Fibroblast of lung (primary cell): ENCODE data around the gene XYLT1. TPM values are rescaled to one million over a fixed set of nuclear protein-coding genes. Genes with fewer than 3 reads are reported as not detected.

ENCODE experiments used
- DNase-seq, 2 donors: peaks; one replicate each; pipeline versions ENCODE4 v3.0.0 to v3.0.0-alpha.2; 2010; ENCODE audit warnings: low read depth in 2 of 2
- H2AFZ ChIP-seq: 2 replicates; pipeline ENCODE4 v1.5.1; 2012; ENCODE audit warnings: low read length, control low read depth, inconsistent platforms
- H3K27ac ChIP-seq: 2 replicates; pipeline ENCODE4 v1.5.1; 2011; ENCODE audit warnings: low read length, control low read depth; ENCODE audit not compliant: insufficient read depth
- H3K27me3 ChIP-seq: 2 replicates; pipeline ENCODE4 v1.5.1; 2011; ENCODE audit warnings: mild to moderate bottlenecking, low read length; ENCODE audit not compliant: control insufficient read depth, insufficient read depth
- H3K36me3 ChIP-seq: 2 replicates; pipeline ENCODE4 v1.5.1; 2011; ENCODE audit warnings: low read length; ENCODE audit not compliant: control insufficient read depth, insufficient read depth
- H3K4me1 ChIP-seq: 2 replicates; pipeline ENCODE4 v1.5.1; 2011; ENCODE audit warnings: low read length; ENCODE audit not compliant: control insufficient read depth, insufficient read depth; ENCODE audit errors: extremely low read depth
- H3K4me2 ChIP-seq: 2 replicates; pipeline ENCODE4 v1.5.1; 2011; ENCODE audit warnings: low read length, control low read depth; ENCODE audit not compliant: insufficient read depth; ENCODE audit errors: extremely low read depth
- H3K4me3 ChIP-seq, 4 experiments: fragments of 200-600 bp in 1 of 4; sonication (generic) in 1 of 4; replicated peaks in 1 of 4; 2 replicates each; pipeline ENCODE4 v1.5.1; 2011 to 2016; ENCODE audit warnings: low read length in 4 of 4, low read depth in 3 of 4, mild to moderate bottlenecking in 3 of 4, control low read depth in 2 of 4, inconsistent platforms in 1 of 4, mixed read lengths in 1 of 4; ENCODE audit not compliant: insufficient read depth in 1 of 4; ENCODE audit errors: control extremely low read depth in 1 of 4
- H3K79me2 ChIP-seq: 2 replicates; pipeline ENCODE4 v1.5.1; 2012; ENCODE audit warnings: mild to moderate bottlenecking, low read length, inconsistent platforms; ENCODE audit not compliant: control insufficient read depth, insufficient read depth
- H3K9ac ChIP-seq: 2 replicates; pipeline ENCODE4 v1.5.1; 2011; ENCODE audit warnings: mild to moderate bottlenecking, low read length, control low read depth; ENCODE audit not compliant: insufficient read depth
- H3K9me3 ChIP-seq: 2 replicates; pipeline ENCODE4 v1.5.1; 2012; ENCODE audit warnings: low read depth, low read length; ENCODE audit not compliant: control insufficient read depth, insufficient read depth
- H4K20me1 ChIP-seq: 2 replicates; pipeline ENCODE4 v1.5.1; 2011; ENCODE audit warnings: low read length; ENCODE audit not compliant: control insufficient read depth, insufficient read depth; ENCODE audit errors: extremely low read depth
- EZH2 ChIP-seq: IDR thresholded peaks from 2 replicates; pipeline ENCODE4 v1.5.1; 2012; ENCODE audit warnings: low read length, control low read depth, mild to moderate bottlenecking; ENCODE audit errors: missing control alignments
- polyA plus RNA-seq, 2 donors: library from polyadenylated mRNA; depleted of rRNA in 1 of 2; stranded (reverse) in 1 of 2; unstranded in 1 of 2; fragments of >200 nt; gene quantifications; 2 replicates each; pipeline ENCODE4 v1.2.1, GENCODE V29; 2011 to 2012; ENCODE audit warnings: missing spikeins in 1 of 2
- total RNA-seq: library from RNA; depleted of rRNA; stranded (reverse); fragments of >200 nt; gene quantifications from 2 replicates; pipeline ENCODE4 v1.2.1, GENCODE V29; 2014
- TF ChIP-seq, protein P1 (sequence below), 2 donors: IDR thresholded peaks in 1 of 2; conservative IDR thresholded peaks in 1 of 2; 1 replicate in 1 of 2; 2 replicates in 1 of 2; pipeline ENCODE4 v1.5.1; 2011 to 2012; ENCODE audit warnings: low read length in 2 of 2, control low read depth in 1 of 2, inconsistent platforms in 1 of 2, low read depth in 1 of 2, mild to moderate bottlenecking in 1 of 2

Gene XYLT1
- total and polyA plus RNA-seq, 2 donors (not counting 1 experiment from before 2014, with no cell fraction given) = 9.3 to 21.8 TPM

- Histone ChIP-seq H3K4me3 (no peak overlapping the region), H3K9ac (no peak overlapping the region), H3K36me3 (no peaks in the 10 kb centered on the region), H3K79me2 (no peaks in the 10 kb centered on the region), H3K4me2 (no peak overlapping the region), H3K27ac (no peak overlapping the region), H3K4me1 (no peaks in the 10 kb centered on the region), H2AFZ (no peak overlapping the region), H3K27me3 (no peaks in the 10 kb centered on the region), H4K20me1 (no peaks in the 10 kb centered on the region), H3K9me3 (no peaks in the 10 kb centered on the region)
- DNase-seq = no peak
- TF ChIP-seq, protein P1, sequence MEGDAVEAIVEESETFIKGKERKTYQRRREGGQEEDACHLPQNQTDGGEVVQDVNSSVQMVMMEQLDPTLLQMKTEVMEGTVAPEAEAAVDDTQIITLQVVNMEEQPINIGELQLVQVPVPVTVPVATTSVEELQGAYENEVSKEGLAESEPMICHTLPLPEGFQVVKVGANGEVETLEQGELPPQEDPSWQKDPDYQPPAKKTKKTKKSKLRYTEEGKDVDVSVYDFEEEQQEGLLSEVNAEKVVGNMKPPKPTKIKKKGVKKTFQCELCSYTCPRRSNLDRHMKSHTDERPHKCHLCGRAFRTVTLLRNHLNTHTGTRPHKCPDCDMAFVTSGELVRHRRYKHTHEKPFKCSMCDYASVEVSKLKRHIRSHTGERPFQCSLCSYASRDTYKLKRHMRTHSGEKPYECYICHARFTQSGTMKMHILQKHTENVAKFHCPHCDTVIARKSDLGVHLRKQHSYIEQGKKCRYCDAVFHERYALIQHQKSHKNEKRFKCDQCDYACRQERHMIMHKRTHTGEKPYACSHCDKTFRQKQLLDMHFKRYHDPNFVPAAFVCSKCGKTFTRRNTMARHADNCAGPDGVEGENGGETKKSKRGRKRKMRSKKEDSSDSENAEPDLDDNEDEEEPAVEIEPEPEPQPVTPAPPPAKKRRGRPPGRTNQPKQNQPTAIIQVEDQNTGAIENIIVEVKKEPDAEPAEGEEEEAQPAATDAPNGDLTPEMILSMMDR (conservative IDR thresholded peaks at IDR 0.05 in 1 of 2, IDR thresholded peaks at IDR 0.05 in 1 of 2; ENCODE audit: low read depth in 1 of 2, low read length in 2 of 2) = no peak
- no peak for TF ChIP-seq EZH2
Measured at GRCh38 chr16:17446661-17447060, 24.1 kb downstream of the XYLT1 start.

- Histone ChIP-seq H3K9ac (no peak overlapping the region), H3K36me3 (no peaks in the 10 kb centered on the region), H3K4me3 (no peak overlapping the region), H3K79me2 (no peaks in the 10 kb centered on the region), H3K9me3 (no peaks in the 10 kb centered on the region), H3K27ac (no peak overlapping the region), H3K4me1 (no peaks in the 10 kb centered on the region), H4K20me1 (no peaks in the 10 kb centered on the region), H3K27me3 (no peaks in the 10 kb centered on the region), H3K4me2 (no peak overlapping the region), H2AFZ (no peak overlapping the region)
- TF ChIP-seq EZH2 = no peak
- TF ChIP-seq, protein P1 (conservative IDR thresholded peaks at IDR 0.05 in 1 of 2, IDR thresholded peaks at IDR 0.05 in 1 of 2; ENCODE audit: low read depth in 1 of 2, low read length in 2 of 2) = no peak
- no peak for DNase-seq
Measured at GRCh38 chr16:17445421-17445820, 25.3 kb downstream of the XYLT1 start.

DNA sequence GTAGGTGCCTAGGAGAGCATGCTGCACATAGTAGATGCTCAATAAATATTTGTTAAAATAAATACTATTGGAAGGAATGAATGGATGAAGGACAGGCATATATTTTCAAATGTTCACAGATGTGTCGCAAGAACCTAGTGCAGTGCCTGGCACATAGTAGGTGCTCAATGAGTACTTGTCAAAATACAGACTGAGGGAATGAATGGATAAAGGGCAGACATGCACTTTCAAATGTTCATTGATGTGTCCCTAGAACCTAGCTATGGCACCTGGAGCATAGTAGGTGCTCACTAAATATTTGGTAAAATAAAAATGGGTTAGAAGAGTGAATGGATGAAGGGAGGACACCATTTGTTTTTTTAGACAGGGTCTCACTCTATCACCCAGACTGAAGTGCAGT, 26.1 kb downstream of the XYLT1 start:
- Histone ChIP-seq H3K27ac (no peak overlapping the region), H3K79me2 (no peaks in the 10 kb centered on the region)

More for the DNA sequence above, 26.1 kb downstream of the XYLT1 start:
- no peak overlapping the region for H3K9ac ChIP-seq
- H3K4me2 ChIP-seq = no peak overlapping the region
- H3K4me1 ChIP-seq = no peaks in the 10 kb centered on the region
- H3K4me3 ChIP-seq = no peak overlapping the region
- H3K36me3 ChIP-seq = no peaks in the 10 kb centered on the region
- TF ChIP-seq, protein P1 (conservative IDR thresholded peaks at IDR 0.05 in 1 of 2, IDR thresholded peaks at IDR 0.05 in 1 of 2; ENCODE audit: low read depth in 1 of 2, low read length in 2 of 2) = no peak
- TF ChIP-seq EZH2 = no peak
- no peaks in the 10 kb centered on the region for H4K20me1 ChIP-seq
- H2AFZ ChIP-seq = no peak overlapping the region
- no peaks in the 10 kb centered on the region for H3K9me3 ChIP-seq
- no peaks in the 10 kb centered on the region for H3K27me3 ChIP-seq
- no peak for DNase-seq
